GM18519 (cell line): ENCODE results near the gene ZNF771.
A peak's percentile ranks its signal among the peaks of the same experiment; 100 is the strongest.
"Not testable (repeated sequence)": the region's sequence is repeated elsewhere in the genome, so short reads cannot be mapped to it uniquely, and the experiment has no call there.

ENCODE experiments used
- ATAC-seq: cut with Tn5 transposase; IDR thresholded peaks from one replicate; pipeline ENCODE4 v1.9.1; 2021; ENCODE audit warnings: mild to moderate bottlenecking, moderate library complexity; ENCODE audit not compliant: unreplicated experiment, low FRiP score

ZNF771 gene

DNA sequence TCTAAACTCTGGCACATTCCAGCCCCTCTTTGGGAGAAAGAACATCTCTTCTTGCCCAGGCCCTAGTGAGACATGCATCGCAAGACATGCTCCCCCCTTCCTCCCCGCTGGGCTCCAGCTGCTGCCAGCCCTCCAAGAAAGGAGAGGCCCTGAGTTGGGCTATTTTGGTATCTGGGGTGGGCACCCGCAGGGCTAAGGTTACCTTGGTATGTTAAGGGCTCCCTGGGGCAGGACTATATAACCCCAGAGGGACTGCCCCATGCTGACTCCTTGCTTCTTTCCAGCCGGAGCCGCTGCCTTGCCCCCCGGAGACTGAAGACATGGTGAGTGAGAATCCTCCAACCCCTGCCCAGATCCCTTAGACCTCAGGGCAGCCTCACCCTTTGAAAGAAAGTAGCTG lies 32.9 kb upstream of the ZNF771 start, which contains the start of gene MYL11:
TSS of gene MYL11 (plus strand) at position 265 of the 400 bp plus-strand sequence. CDS start at position 321, 56 bp downstream.
- no peak for ATAC-seq

DNA sequence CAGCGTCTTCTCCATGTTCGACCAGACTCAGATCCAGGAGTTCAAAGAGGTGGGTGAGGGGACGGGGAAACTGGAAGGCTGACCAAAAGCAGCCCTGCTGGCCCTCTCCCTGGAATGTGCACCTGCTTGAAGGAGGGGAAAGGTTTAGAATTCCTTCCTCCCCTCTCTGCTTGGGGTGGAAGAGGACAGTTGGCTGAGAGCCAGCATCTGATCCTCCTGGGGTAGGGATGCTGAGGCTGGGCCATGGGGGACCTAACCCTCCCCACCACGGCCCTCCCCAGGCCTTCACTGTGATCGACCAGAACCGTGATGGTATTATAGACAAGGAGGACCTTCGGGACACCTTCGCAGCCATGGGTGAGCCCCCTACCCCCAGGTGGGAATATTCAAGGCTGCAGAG lies 31.5 kb upstream of the ZNF771 start:
- ATAC-seq = no peak

DNA sequence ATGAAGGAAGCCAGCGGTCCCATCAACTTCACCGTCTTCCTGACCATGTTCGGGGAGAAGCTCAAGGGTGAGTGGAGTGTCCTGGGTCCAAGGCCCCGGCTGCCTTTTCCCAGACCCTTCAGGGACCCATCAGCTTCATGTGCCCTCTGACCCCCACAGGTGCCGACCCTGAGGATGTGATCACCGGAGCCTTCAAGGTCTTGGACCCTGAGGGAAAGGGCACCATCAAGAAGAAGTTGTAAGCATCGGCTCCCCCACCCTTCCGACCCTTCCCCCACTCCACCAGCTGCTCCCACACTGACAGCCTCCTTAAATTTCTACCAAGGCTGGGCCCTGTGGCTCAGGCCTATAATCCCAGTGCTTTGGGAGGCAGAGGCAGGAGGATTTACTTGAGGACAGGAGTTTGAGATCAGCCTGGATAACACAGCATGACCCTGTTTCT lies 30.9 kb upstream of the ZNF771 start:
- ATAC-seq = no peak

DNA sequence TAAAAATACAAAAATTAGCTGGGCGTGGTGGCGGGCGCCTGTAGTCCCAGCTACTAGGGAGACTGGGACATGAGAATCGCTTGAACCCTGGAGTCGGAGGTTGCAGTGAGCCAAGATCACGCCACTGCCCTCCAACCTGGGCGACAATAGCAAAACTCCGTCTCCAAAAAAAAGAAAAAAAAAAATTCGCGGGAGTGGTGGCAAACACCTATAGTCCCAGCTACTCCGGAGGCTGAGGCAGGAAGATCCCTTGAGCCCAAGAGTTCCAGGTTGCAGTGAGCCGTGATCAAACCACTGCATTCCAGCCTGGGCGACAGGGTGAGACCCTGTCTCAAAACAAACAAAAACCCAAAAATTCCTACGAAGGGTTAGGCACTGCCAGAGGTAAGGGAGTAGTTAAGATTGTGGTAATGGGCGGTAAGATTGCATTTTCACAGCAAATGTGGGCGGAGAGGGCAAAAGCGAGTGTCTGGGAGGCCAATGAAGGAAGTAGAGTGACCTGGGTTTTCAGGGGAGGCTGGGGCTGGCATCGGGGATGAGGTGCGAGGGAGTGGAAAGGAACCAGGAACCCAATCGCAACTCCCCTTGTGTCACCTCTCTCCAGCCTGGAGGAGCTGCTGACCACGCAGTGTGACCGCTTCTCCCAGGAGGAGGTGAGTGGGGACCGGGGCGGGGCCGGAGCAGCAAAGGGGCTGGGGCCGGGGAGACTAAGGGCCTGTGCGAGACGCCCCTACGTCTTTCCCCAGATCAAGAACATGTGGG lies 30.2 kb upstream of the ZNF771 start:
- ATAC-seq = no peak

DNA sequence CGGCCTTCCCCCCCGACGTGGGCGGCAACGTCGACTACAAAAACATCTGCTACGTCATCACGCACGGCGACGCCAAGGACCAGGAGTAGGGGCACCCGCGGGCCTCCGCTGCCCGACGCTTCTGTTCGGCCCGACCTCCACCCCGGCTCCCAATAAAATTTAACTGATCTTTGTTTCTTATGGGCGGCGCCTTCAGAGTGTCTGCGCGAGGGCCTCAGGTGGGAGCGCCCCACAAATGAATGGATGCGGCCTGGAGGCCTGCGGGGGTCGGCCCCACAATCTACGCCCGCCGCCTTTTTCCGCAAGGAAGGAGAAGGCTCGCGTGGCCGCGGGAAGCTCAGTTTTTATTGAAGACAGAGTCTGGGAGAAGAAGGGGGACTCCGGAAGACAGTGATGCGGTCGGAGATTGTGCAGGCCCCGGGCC lies 29.6 kb upstream of the ZNF771 start:
- ATAC-seq = no peak

DNA sequence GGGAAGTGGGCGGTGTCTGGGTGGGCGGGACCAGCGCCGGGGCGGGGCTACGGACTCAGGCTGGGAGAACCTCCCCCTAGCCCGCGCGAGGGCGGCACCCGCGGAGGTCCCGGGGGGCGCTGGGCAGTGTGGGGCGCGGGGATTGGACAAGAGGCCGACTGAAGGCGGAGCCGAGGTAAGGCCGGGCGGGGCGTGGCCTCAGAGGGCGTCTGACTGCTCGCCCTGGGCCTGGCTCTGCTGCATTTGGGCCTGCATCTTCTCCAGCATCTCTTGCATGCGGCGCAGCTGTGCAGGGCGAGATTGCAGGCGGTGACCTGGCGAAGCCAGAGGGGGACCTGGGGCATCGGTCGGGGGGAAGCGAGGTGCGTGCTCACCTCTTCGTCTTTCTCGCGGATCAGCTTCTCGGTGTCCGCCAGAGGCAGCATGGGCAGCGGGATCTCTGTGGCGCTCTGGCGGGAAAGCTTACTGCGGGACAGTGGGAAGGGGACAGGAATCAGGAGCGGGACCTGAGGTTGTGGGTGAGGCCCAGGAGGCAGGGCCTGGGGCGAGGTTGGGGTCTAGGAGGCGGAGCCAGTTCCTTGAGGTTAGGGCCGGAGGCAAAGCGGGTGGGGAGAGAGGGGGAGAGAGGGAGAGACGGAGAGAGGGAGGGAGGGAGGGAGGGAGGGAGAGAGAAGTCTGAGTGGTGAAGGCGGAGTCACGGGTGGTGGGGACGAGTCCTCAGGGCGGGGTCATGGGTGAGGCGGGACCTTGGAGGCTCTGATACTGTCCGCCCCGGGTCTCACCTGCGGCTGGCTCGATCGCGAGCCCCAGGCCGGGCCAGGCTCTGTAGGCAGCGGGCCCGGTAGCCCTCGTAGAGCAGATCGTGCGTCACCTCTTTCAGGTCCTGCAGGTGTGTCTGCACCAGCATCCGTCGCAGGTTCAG lies 28.9 kb upstream of the ZNF771 start:
- ATAC-seq = peak; percentile 74

DNA sequence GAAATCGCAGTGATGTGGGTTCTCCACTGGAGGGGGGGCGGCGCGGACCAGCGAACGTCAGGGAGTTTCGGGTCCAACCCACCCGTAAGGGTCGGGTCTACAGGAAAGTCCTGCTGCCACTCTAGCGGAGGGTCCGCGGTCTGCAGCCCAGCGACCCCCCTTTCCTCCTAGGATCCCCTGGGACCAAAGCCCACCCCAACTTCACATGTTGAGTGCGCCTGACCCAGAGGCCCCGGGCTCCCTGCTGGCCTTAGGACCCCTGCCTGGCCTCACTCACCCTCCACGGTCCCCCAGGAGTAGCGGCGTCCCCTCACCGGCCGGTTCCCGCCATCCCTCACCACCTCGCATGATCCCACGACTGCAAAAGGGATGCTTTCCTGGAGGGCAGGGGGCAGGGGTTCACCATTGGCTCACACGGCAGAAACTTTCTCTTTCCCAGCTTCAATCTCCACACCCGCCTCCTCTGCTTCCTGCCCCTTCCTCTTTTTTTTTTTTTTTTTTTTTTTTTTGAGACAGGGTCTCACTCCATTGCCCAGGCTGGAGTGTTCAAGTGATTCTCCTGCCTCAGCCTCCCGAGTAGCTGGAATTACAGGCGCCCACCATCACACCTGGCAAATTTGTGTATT lies 28.1 kb upstream of the ZNF771 start:
- no peak for ATAC-seq

DNA sequence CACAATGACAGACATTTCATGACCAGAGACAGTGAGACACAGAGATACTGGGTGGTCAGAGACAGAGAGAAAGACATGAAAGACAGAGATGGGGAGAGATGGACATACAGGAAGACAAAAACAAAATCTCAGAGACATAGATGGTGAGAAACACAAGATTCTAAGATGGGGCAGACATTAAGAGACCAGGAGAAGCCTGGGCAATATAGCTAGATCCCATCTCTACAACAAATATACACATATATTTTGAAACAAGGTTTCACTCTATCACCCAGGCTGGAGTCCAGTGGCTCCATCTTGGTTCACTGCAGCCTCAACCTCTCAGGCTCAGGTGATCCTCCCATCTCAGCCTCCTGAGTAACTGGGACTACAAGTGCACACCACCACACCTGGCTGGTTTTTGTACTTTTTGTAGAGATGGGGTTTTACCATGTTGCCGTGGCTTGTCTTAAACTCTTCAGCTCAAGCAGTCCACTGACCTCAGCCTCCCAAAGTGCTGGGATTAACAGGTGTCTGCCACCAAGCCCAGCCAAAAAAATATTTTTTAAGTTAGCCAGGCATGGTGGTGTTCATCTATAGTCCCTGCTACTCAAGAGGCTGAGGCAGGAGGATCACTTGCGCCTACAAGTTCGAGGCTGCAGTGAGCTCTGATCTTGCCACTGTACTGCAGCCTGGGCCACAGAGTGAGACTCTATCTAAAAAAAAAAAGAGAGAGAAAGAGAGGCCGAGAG lies 27.2 kb upstream of the ZNF771 start:
- ATAC-seq = no peak

DNA sequence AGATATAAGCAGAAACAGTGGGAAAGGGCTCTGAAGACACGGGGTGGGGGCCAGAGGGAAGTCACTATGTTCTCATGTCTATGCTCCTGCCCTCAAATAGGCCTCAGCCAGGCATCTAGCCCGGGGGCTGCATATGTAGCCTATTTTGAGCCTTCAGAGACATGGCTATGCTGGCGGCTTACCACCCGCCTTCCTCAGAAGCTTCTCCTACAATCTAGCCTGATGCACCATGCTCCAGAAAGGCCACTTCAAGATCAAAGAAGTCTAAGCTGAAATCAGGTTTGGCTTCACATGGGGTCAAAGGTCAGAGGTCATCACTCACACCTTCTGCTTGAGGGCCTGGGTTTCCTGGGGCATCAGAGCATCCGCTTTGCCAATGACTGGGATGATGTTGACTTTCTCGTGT lies 26.6 kb upstream of the ZNF771 start:
- no peak for ATAC-seq

DNA sequence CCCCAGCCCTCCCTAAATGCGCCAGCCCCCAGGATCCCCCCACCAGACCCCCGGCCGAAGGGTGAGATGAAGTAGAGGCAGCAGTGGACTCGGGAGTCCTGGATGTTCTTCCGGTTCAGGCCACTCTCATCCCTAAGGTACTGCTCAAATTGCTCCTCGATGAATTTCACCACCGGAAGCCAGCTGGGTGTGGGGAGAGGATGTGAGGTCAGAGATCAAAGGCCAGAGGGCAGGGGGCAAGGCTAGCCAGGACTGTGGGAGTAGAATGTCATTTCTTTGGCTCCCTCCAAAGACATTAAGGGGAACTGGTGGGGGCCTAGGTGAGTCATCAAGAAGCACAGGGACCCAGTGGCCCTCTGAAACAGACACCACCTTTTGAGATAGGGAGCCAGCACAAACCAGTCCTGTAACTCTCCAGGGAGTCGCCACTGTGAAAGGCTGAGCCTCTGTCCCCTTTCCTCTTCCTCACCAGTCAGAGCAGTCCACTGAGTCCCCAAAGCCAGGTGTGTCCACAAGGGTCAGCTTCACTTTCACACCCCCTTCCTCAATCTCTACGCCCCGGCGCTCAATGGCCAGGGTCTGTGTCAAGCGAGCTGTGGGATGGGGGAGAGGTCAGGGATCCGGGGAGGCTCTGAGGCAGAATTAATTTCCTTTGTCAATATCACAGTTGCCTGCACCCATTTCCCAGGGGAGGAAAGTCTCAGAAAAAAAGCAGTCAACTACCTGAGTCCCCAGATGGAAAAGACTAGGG lies 25.9 kb upstream of the ZNF771 start:
- ATAC-seq = no peak

DNA sequence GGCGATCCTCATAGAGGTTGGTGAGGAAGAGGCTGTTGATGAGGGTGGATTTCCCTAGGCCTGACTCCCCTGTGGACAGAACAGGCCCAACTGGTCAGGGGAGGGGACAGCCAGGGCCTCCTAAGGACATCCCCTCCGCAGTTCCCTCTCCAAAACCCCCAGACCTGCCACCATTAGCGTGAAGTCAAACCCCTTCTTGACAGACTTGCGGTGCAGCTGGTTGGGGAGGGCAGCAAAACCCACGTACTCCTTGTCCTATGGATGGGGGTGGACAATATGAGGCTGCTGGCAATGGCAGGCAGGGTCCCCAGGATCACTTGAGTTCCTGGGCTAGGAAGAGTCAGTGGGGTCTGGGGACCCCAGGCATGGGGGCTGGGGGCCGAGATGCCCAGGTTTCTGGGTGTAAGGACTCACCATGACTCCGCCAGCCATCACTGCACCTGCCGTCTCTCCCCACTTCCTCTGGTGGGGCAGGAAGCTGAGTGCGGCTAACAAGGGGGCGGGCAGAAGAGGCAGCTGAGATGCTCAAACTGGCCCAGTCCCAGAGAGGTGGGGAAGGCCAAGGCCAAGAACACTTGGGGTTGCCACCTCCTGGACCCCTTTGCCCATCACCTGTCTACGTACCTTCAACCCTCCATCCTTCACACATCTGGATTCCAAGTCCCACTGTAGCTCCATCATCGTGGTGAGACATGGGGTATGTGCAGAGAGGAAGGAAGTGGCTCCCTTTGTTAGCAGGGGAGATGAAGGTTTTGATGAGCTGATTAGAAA lies 25.1 kb upstream of the ZNF771 start, which contains the start of gene SEPTIN1:
TSS of gene SEPTIN1 (minus strand) at position 451 of the 771 bp plus-strand sequence. CDS start at position 432, 19 bp downstream.
- no peak for ATAC-seq

DNA sequence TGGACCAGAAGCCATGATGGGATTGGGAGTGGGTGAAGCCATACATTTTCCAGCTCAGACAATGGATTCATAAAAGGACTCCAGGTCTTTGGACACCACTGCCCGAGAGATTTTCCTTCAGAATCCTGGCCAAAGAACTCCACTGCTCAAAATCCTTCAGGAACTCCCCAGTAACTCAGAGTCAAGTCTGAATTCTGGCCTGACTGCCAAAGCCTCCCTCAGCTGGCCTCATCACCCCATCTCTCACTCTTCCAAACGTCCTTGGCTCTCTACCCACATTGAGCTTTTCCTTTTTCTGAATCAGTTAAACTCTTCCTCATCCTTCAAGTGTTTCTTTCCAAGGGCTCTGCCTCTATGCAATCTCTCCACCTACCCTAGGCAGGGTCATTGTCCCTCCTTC lies 23.9 kb upstream of the ZNF771 start:
- ATAC-seq = no peak

DNA sequence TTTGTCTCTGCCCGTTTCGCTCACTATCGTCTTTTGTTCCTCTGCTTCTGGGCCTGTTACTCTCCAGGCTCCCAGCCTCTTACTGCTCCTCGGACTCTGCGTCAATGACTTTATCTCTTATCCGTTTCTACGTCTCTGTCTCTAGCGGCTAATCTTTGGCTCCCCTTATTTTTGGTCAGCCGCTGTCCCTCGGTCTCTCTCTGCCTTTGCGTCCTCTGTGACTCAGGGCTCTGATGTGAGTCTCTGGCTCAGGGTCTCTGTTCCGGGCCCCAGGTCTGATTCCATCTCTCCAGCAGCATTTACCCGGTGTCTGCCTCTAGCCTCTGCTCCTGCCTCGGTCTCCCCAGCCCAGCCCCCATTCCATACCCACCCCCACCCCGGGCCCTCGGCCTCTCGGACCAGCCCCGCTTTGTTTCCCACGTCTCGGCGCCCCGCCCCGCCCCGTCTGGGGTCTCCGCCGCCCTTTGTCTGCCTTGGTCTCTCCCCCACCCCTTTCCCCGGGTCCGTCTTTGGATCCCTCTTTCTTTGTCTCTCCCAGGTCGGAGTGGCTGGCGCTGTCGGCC lies 12.7 kb upstream of the ZNF771 start:
- no peak for ATAC-seq

DNA sequence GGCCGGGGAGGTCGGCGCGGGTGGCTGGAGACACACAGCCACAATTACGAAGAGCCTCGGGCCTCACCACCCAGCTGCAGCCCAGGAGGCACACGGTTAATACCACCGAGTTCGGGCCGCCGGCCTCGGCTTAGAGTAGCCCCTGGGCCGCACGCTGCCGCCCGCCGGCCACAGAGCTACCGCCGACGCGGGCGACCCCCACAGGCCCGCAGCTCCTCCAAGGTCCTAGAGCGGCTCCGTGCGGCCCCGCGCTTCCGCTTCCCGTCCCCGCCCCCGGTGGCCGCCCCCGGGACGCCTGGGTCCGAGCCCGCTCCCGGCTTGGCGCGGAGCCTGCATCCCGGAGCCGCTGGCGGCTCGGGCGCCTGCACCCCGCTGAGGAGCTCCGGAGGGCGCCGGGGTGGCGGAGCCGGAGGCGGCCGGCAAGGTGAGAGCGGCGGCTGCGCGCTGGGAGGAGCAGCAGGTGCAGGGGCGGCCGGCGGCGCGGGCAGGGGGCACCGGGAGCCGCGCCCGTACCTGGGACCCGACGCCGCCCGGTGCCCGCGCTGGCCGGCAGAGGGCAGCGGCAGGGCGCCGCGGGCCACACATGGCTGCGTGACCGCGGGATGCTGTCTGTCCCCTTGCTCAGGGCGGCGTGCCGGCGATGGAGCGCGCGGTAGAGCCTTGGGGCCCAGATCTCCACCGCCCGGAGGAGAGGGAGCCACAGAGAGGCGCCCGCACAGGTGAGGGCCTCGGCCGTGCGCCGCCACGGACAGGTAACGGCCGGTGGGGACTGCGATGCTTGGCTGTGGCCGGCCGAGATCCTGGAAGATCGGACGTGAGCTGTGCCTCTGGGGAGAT lies 12.0 kb upstream of the ZNF771 start, which contains the start of gene ZNF48:
TSS of gene ZNF48 (plus strand) at position 266 of the 837 bp plus-strand sequence. CDS start at position 641, 375 bp downstream.
- no peak for ATAC-seq

DNA sequence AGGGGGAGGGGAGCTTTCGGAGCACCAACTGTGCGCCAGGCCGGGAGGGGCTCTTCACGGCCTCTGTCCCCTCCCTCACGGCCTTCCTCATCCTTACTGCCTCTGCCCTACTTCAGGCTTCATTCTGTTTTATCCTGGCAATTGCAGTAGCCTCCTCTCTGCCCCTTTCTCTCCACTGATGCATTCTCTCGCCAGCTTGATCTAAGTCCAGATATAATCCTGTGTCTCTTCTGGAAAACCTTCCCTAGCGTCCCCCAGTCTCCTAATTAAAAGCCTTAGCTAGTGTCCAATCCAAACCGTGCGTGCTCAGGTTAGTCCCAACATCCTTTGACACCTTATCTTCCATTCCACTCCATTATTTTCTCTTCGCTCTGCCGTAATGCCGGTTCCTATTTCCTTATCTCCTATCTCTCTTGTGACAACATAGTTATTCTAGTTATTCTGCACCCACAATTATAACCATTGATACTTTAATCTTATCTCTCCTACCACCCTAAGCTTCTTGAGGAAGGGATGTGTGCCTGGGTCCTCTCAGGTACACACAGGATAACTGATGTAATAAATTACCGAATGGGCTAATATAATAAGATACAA lies 11.3 kb upstream of the ZNF771 start:
- no peak for ATAC-seq

DNA sequence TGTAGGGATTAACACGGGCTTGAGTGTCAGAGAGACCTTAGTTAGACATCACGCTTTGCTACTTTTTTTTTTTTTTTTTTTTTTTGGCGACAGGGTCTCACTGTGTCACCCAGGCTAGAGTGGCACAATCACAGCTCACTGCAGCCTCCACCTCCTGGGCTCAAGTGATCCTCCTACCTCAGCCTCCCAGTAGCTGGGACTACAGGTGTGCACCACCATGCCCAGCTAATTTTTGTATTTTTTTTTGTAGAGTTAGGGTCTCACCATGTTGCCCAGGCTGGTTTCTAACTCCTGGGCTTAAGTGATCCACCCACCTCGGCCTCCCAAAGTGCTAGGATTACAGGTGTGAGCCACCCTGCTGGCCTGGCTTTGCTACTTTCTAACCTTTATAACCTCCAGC lies 10.8 kb upstream of the ZNF771 start:
- ATAC-seq = not testable (repeated sequence)

DNA sequence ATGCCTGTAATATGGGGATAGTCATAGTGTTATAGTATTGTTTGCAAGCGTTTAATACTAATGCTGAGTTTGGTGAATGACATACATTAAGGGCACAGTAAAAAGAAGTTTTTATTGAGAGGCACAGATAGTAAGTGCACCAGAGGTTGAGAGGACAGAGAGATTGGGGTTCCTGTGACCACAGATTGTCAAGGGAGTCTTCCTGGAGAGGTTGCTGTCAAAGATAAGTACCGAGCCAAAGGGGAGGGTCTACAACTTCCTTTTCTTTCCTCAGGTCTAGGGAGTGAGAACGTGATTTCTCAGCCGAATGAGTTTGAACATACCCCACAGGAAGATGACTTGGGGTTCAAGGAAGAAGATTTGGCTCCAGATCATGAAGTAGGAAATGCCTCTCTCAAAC lies 10.3 kb upstream of the ZNF771 start:
- no peak for ATAC-seq
